H9 (cell line): ENCODE data around the gene ZNF79. TPM values are rescaled to one million over a fixed set of nuclear protein-coding genes. Genes with fewer than 3 reads are reported as not detected.

Experiments used
- DNase-seq: peaks from one replicate; pipeline ENCODE4 v3.0.0-alpha.2; 2017
- H2AFZ ChIP-seq: one replicate; pipeline ENCODE4 v1.6.1; 2013; ENCODE audit warnings: mild to moderate bottlenecking, low read length, control low read depth, moderate library complexity
- H2AK5ac ChIP-seq: 2 replicates; pipeline ENCODE4 v1.6.1; 2013; ENCODE audit warnings: low read length, control low read depth, mixed read lengths; ENCODE audit not compliant: insufficient read length
- H2BK120ac ChIP-seq: one replicate; pipeline ENCODE4 v1.6.1; 2013; ENCODE audit warnings: low read depth, mild to moderate bottlenecking, low read length, control low read depth, inconsistent platforms; ENCODE audit not compliant: poor library complexity, severe bottlenecking
- H2BK12ac ChIP-seq: 2 replicates; pipeline ENCODE4 v1.6.1; 2013; ENCODE audit warnings: low read length, control low read depth, mixed read lengths, low read depth; ENCODE audit not compliant: insufficient read length
- H2BK15ac ChIP-seq: 2 replicates; pipeline ENCODE4 v1.6.1; 2013; ENCODE audit warnings: low read depth, low read length, control low read depth
- H2BK20ac ChIP-seq: one replicate; pipeline ENCODE4 v1.6.1; 2013; ENCODE audit warnings: low read depth, mild to moderate bottlenecking, low read length, control low read depth, inconsistent platforms; ENCODE audit not compliant: poor library complexity, severe bottlenecking
- H2BK5ac ChIP-seq: 2 replicates; pipeline ENCODE4 v1.6.1; 2013; ENCODE audit warnings: low read length, control low read depth, mixed read lengths; ENCODE audit not compliant: insufficient read length
- H3K14ac ChIP-seq: 2 replicates; pipeline ENCODE4 v1.6.1; 2013; ENCODE audit warnings: low read length, control low read depth; ENCODE audit not compliant: insufficient read depth
- H3K18ac ChIP-seq: 2 replicates; pipeline ENCODE4 v1.6.1; 2013; ENCODE audit warnings: low read depth, mild to moderate bottlenecking, mixed read lengths, low read length, control low read depth; ENCODE audit not compliant: insufficient read length
- H3K23ac ChIP-seq: 2 replicates; pipeline ENCODE4 v1.6.1; 2013; ENCODE audit warnings: low read length, control low read depth, mixed read lengths, low read depth; ENCODE audit not compliant: insufficient read length
- H3K23me2 ChIP-seq: 2 replicates; pipeline ENCODE4 v1.6.1; 2013; ENCODE audit warnings: low read depth, mild to moderate bottlenecking, mixed read lengths, low read length, control low read depth; ENCODE audit not compliant: insufficient read length, poor library complexity, severe bottlenecking
- H3K27ac ChIP-seq: 2 replicates; pipeline ENCODE4 v1.5.1; 2013; ENCODE audit warnings: low read length, control low read depth, mixed read lengths, low read depth; ENCODE audit not compliant: insufficient read length
- H3K27me3 ChIP-seq: 2 replicates; pipeline ENCODE4 v1.6.1; 2013; ENCODE audit warnings: low read length, control low read depth, inconsistent platforms; ENCODE audit not compliant: insufficient read depth
- H3K4ac ChIP-seq: 2 replicates; pipeline ENCODE4 v1.6.1; 2013; ENCODE audit warnings: low read depth, mild to moderate bottlenecking, control low read depth, inconsistent platforms, low read length, moderate library complexity
- H3K4me1 ChIP-seq: 2 replicates; pipeline ENCODE4 v1.6.1; 2013; ENCODE audit warnings: low read length, control low read depth, inconsistent platforms; ENCODE audit not compliant: insufficient read depth
- H3K4me2 ChIP-seq: 2 replicates; pipeline ENCODE4 v1.6.1; 2013; ENCODE audit warnings: low read length, control low read depth, mixed read lengths; ENCODE audit not compliant: insufficient read length, insufficient read depth
- H3K56ac ChIP-seq: 2 replicates; pipeline ENCODE4 v1.6.1; 2013; ENCODE audit warnings: low read depth, mild to moderate bottlenecking, mixed read lengths, low read length, control low read depth; ENCODE audit not compliant: insufficient read length
- H3K79me1 ChIP-seq: 2 replicates; pipeline ENCODE4 v1.6.1; 2013; ENCODE audit warnings: low read depth, mild to moderate bottlenecking, moderate library complexity, low read length, control low read depth, inconsistent platforms; ENCODE audit not compliant: insufficient read depth, poor library complexity, severe bottlenecking
- H3K79me2 ChIP-seq: 2 replicates; pipeline ENCODE4 v1.6.1; 2013; ENCODE audit warnings: low read length, control low read depth, inconsistent platforms; ENCODE audit not compliant: insufficient read depth
- H3K9ac ChIP-seq: 2 replicates; pipeline ENCODE4 v1.6.1; 2013; ENCODE audit warnings: low read length, control low read depth, mixed read lengths; ENCODE audit not compliant: insufficient read length; ENCODE audit errors: extremely low read depth
- H3K9me3 ChIP-seq: one replicate; pipeline ENCODE4 v1.6.1; 2013; ENCODE audit warnings: low read depth, low read length, inconsistent platforms; ENCODE audit not compliant: control insufficient read depth
- H3T11ph ChIP-seq: one replicate; pipeline ENCODE4 v1.6.1; 2013; ENCODE audit warnings: mild to moderate bottlenecking, low read length, control low read depth, inconsistent platforms
- H4K20me1 ChIP-seq: one replicate; pipeline ENCODE4 v1.6.1; 2013; ENCODE audit not compliant: control insufficient read depth, insufficient read length, insufficient read depth
- H4K5ac ChIP-seq: 2 replicates; pipeline ENCODE4 v1.6.1; 2013; ENCODE audit warnings: low read depth, mild to moderate bottlenecking, mixed read lengths, low read length, control low read depth; ENCODE audit not compliant: insufficient read length
- H4K8ac ChIP-seq: replicated peaks from 2 replicates; pipeline ENCODE4 v1.6.1; 2013; ENCODE audit warnings: low read length, control low read depth, mixed read lengths, low read depth; ENCODE audit not compliant: insufficient read length
- H4K91ac ChIP-seq: 2 replicates; pipeline ENCODE4 v1.6.1; 2013; ENCODE audit warnings: low read depth, mild to moderate bottlenecking, moderate library complexity, mixed read lengths, low read length, control low read depth; ENCODE audit not compliant: insufficient read length
- H3K27ac Mint-ChIP-seq, 3 experiments: 2 replicates in 2 of 3; 3 replicates in 1 of 3; pipeline ENCODE4 v1.8.0; 2020 to 2021; ENCODE audit warnings: mixed read lengths in 3 of 3, mild to moderate bottlenecking in 1 of 3, moderate library complexity in 1 of 3
- H3K27me3 Mint-ChIP-seq: 2 replicates; pipeline ENCODE4 v1.8.0; 2021; ENCODE audit warnings: low read depth, mild to moderate bottlenecking, moderate library complexity, mixed read lengths
- H3K36me3 Mint-ChIP-seq, 3 experiments: 2 replicates in 2 of 3; 3 replicates in 1 of 3; pipeline ENCODE4 v1.8.0; 2020 to 2021; ENCODE audit warnings: low read depth in 3 of 3, mixed read lengths in 3 of 3; ENCODE audit not compliant: insufficient read depth in 1 of 3
- H3K4me1 Mint-ChIP-seq, 2 experiments: 2 replicates each; pipeline ENCODE4 v1.8.0; 2020; ENCODE audit warnings: mixed read lengths in 2 of 2
- H3K4me3 Mint-ChIP-seq, 2 experiments: 2 replicates in 1 of 2; 3 replicates in 1 of 2; pipeline ENCODE4 v1.8.0; 2020 to 2021; ENCODE audit warnings: mild to moderate bottlenecking in 2 of 2, mixed read lengths in 2 of 2, moderate library complexity in 1 of 2
- H3K9me3 Mint-ChIP-seq, 2 experiments: 2 replicates in 1 of 2; 3 replicates in 1 of 2; pipeline ENCODE4 v1.8.0; 2020; ENCODE audit warnings: mild to moderate bottlenecking in 2 of 2, mixed read lengths in 2 of 2, moderate library complexity in 1 of 2
- CTCF ChIP-seq: fragments of 200-600 bp; sonication (generic); conservative IDR thresholded peaks from 3 replicates; pipeline ENCODE4 v1.8.0; 2021; ENCODE audit warnings: antibody characterized with exemption, mild to moderate bottlenecking
- WGBS: extraction: QIAGEN DNeasy Blood & Tissue Kit; methylation state at CpG from one replicate; pipeline ENCODE4 v1.1.7; 2013; ENCODE audit warnings: missing lambda C conversion rate, low lambda C conversion rate, mixed read lengths; ENCODE audit not compliant: insufficient read length; ENCODE audit errors: extremely low coverage; 5-methylcytosine and 5-hydroxymethylcytosine counted together
- total RNA-seq: library from RNA; stranded (reverse); gene quantifications from 2 replicates; pipeline ENCODE4 v1.2.1, GENCODE V29; 2021

The ZNF79 gene
- total RNA-seq, 1 experiment from 2014 or later: 11.5 TPM

GRCh38 chr9:127411122-127411521, 13.1 kb upstream of the ZNF79 start:
- no peaks in the 10 kb centered on the region for H3K4me1 ChIP-seq
- H2AFZ ChIP-seq: no peak overlapping the region
- no peak overlapping the region for H3T11ph ChIP-seq
- Mint-ChIP-seq H3K9me3 (no peaks in the 10 kb centered on the region), H3K27me3 (peaks cover 3% of the 10 kb centered on the region), H3K27ac (no peak overlapping the region), H3K4me3 (no peak overlapping the region), H3K36me3 (peaks cover 3 to 10% (median 4%) of the 10 kb centered on the region in 3 experiments; a peak in 5 of 7 replicates), H3K4me1 (peaks cover 2 to 4% of the 10 kb centered on the region in 2 experiments; a peak in 3 of 4 replicates)
- H2BK12ac ChIP-seq: no peak overlapping the region
- no peak for DNase-seq
- no peak overlapping the region for H2BK15ac ChIP-seq
- no peaks in the 10 kb centered on the region for H3K23me2 ChIP-seq
- H3K9me3 ChIP-seq: no peaks in the 10 kb centered on the region
- no peaks in the 10 kb centered on the region for H3K27me3 ChIP-seq
- H3K79me1 ChIP-seq: no peaks in the 10 kb centered on the region
- TF ChIP-seq CTCF: no peak
- no peak overlapping the region for H2BK120ac ChIP-seq
- no peak overlapping the region for H4K91ac ChIP-seq
- H3K23ac ChIP-seq: no peak overlapping the region
- H4K20me1 ChIP-seq: no peaks in the 10 kb centered on the region
- H3K9ac ChIP-seq: no peak overlapping the region
- no peak overlapping the region for H3K27ac ChIP-seq
- H3K4me2 ChIP-seq: no peak overlapping the region
- no CpG with 5 or more reads among the region's 4 CpGs for WGBS
- H3K14ac ChIP-seq: no peak overlapping the region
- no peak overlapping the region for H4K5ac ChIP-seq
- H2BK5ac ChIP-seq: no peak overlapping the region
- H4K8ac ChIP-seq: no peak overlapping the region
- H2AK5ac ChIP-seq: no peak overlapping the region
- H3K79me2 ChIP-seq: no peaks in the 10 kb centered on the region
- H3K4ac ChIP-seq: no peak overlapping the region
- no peak overlapping the region for H3K56ac ChIP-seq
- no peak overlapping the region for H3K18ac ChIP-seq
- H2BK20ac ChIP-seq: no peak overlapping the region
